NT2/D1 (cell line): ENCODE results near the gene SNED1.

ENCODE experiments used
- SUZ12 ChIP-seq: IDR thresholded peaks from 2 replicates; pipeline ENCODE4 v1.6.1; 2011; ENCODE audit not compliant: insufficient read length, insufficient read depth; ENCODE audit errors: extremely low read depth
- YY1 ChIP-seq: IDR thresholded peaks from 2 replicates; pipeline ENCODE4 v1.6.1; 2011; ENCODE audit not compliant: insufficient read length, insufficient read depth
- ZNF274 ChIP-seq: IDR thresholded peaks from 2 replicates; pipeline ENCODE4 v1.6.1; 2011; ENCODE audit warnings: mild to moderate bottlenecking, low read depth, low read length

DNA sequence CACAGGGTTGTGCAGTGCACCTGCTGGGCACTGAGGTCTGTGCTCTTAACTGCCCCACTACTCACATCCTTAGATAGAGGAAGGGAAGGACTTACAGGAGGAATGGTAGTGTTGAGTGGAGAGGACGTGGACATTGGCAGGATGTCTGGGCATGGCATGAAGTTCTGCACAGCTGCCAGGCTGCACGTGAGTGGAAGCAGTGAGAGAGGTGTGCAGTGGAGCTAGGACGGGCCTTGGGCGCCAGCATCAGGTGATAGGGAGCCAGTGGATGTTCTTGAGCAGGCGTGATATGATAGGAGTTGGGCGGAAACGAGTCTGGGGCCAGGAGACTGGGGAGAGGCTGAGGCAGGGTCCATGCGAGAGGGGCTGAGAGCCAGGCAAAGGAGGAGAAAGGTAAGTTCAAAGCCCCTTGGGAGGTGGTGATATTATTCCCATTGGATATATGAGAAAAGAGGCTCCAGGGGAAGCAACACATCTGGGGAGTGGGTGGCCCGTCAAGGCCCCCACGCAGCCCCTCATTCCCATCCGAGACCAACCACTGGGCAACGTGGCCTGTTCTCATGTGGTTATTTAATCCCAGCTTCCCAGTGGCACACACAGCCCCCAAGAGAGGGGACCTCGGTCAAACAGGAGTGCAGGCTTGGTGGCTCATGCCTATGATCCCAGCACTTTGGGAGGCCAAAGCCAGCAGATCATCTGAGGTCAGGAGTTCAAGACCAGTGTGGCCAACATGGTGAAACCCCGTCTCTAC, 45.7 kb upstream of the SNED1 start:
- TF ChIP-seq ZNF274 (no peak), YY1 (no peak), SUZ12 (no peak)
